HG03097 (cell line): ENCODE results near the gene GAP43.
A peak's percentile ranks its signal among the peaks of the same experiment; 100 is the strongest.

Experiments used
- ATAC-seq: cut with Tn5 transposase; IDR thresholded peaks from one replicate; pipeline ENCODE4 v1.9.1; 2021; ENCODE audit not compliant: unreplicated experiment, low FRiP score

GAP43 gene

GRCh38 chr3:115626721-115627120 lies 3.4 kb downstream of the GAP43 start:
- no peak for ATAC-seq

- peak; percentile 77 for ATAC-seq
Measured at GRCh38 chr3:115627180-115628074, 4.1 kb downstream of the GAP43 start.

- ATAC-seq = peak; percentile 26
Measured at GRCh38 chr3:115628075-115628412, 4.7 kb downstream of the GAP43 start.

GRCh38 chr3:115630850-115631249 lies 7.5 kb downstream of the GAP43 start:
- ATAC-seq = no peak

- ATAC-seq = no peak
Measured at GRCh38 chr3:115632026-115632425, 8.7 kb downstream of the GAP43 start.

GRCh38 chr3:115633467-115633866 lies 10.2 kb downstream of the GAP43 start:
- no peak for ATAC-seq

- ATAC-seq = no peak
Measured at GRCh38 chr3:115634052-115634451, 10.7 kb downstream of the GAP43 start.

GRCh38 chr3:115635406-115635805 lies 12.1 kb downstream of the GAP43 start:
- ATAC-seq = no peak

- no peak for ATAC-seq
Measured at GRCh38 chr3:115638241-115638640, 14.9 kb downstream of the GAP43 start.

- ATAC-seq = no peak
Measured at GRCh38 chr3:115638991-115639390, 15.7 kb downstream of the GAP43 start.

- no peak for ATAC-seq
Measured at GRCh38 chr3:115644391-115644790, 21.1 kb downstream of the GAP43 start.

- ATAC-seq = no peak
Measured at GRCh38 chr3:115646027-115646690, 22.8 kb downstream of the GAP43 start.

- ATAC-seq = no peak
Measured at GRCh38 chr3:115648559-115648958, 25.2 kb downstream of the GAP43 start.

GRCh38 chr3:115651087-115651486 lies 27.8 kb downstream of the GAP43 start:
- ATAC-seq = no peak

GRCh38 chr3:115651599-115651998 lies 28.3 kb downstream of the GAP43 start:
- no peak for ATAC-seq

- ATAC-seq = peak; percentile 69
Measured at GRCh38 chr3:115652738-115653137, 29.4 kb downstream of the GAP43 start.

- no peak for ATAC-seq
Measured at GRCh38 chr3:115655761-115656282, 32.5 kb downstream of the GAP43 start.

GRCh38 chr3:115657168-115657567 lies 33.9 kb downstream of the GAP43 start:
- no peak for ATAC-seq

GRCh38 chr3:115658032-115658336 lies 34.7 kb downstream of the GAP43 start:
- no peak for ATAC-seq

- ATAC-seq = peak; percentile 93
Measured at GRCh38 chr3:115658337-115659181, 35.2 kb downstream of the GAP43 start.
